Measurements from ENCODE around the gene ITPRIPL2.

- TF ChIP-seq POLR2AphosphoS5 (IDR thresholded peaks at IDR 0.05; ENCODE audit: low read depth, low read length) = no peak
- TF ChIP-seq POLR2A (IDR thresholded peaks at IDR 0.05; ENCODE audit: low read depth, low read length) = no peak
- TF ChIP-seq SPI1 (IDR thresholded peaks at IDR 0.05; ENCODE audit: low read depth, low read length) = no peak
- TF ChIP-seq TAF1 (IDR thresholded peaks at IDR 0.05; ENCODE audit: low read depth, low read length) = no peak
Observed at GRCh38 chr16:19153876-19154275, 40.1 kb downstream of the ITPRIPL2 start.

Data from GM12891 (cell line).